ENCODE measurements around the gene CEP112.

CEP112 gene

GRCh38 chr17:65855675-65856074 is 336.3 kb downstream of the CEP112 start:
- DNase-seq (ENCODE audit: low read depth), result no peak
- TF ChIP-seq POLR2A (IDR thresholded peaks at IDR 0.05; ENCODE audit: extremely low read depth, insufficient read length) (no peak), MYC (IDR thresholded peaks at IDR 0.05; ENCODE audit: low read depth, low read length) (no peak)
- TF ChIP-seq, protein P1, sequence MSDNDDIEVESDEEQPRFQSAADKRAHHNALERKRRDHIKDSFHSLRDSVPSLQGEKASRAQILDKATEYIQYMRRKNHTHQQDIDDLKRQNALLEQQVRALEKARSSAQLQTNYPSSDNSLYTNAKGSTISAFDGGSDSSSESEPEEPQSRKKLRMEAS (IDR thresholded peaks at IDR 0.05; ENCODE audit: low read depth, low read length), result no peak
- TF ChIP-seq, protein P2, sequence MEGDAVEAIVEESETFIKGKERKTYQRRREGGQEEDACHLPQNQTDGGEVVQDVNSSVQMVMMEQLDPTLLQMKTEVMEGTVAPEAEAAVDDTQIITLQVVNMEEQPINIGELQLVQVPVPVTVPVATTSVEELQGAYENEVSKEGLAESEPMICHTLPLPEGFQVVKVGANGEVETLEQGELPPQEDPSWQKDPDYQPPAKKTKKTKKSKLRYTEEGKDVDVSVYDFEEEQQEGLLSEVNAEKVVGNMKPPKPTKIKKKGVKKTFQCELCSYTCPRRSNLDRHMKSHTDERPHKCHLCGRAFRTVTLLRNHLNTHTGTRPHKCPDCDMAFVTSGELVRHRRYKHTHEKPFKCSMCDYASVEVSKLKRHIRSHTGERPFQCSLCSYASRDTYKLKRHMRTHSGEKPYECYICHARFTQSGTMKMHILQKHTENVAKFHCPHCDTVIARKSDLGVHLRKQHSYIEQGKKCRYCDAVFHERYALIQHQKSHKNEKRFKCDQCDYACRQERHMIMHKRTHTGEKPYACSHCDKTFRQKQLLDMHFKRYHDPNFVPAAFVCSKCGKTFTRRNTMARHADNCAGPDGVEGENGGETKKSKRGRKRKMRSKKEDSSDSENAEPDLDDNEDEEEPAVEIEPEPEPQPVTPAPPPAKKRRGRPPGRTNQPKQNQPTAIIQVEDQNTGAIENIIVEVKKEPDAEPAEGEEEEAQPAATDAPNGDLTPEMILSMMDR (IDR thresholded peaks at IDR 0.05; ENCODE audit: low read depth, low read length), result no peak
- no peak overlapping the region for H3K4me3 ChIP-seq (ENCODE audit: low read depth, low read length)

- no peak for TF ChIP-seq POLR2A (IDR thresholded peaks at IDR 0.05; ENCODE audit: extremely low read depth, insufficient read length)
- TF ChIP-seq, protein P2 (IDR thresholded peaks at IDR 0.05; ENCODE audit: low read depth, low read length), result no peak
- H3K4me3 ChIP-seq (ENCODE audit: low read depth, low read length), result no peak overlapping the region
- no peak for DNase-seq (ENCODE audit: low read depth)
Observed at GRCh38 chr17:65855245-65855644, 336.7 kb downstream of the CEP112 start.

GRCh38 chr17:65853816-65854215 is 338.1 kb downstream of the CEP112 start:
- no peak overlapping the region for H3K4me3 ChIP-seq (ENCODE audit: low read depth, low read length)
- TF ChIP-seq MYC (IDR thresholded peaks at IDR 0.05; ENCODE audit: low read depth, low read length) (no peak), POLR2A (IDR thresholded peaks at IDR 0.05; ENCODE audit: extremely low read depth, insufficient read length) (no peak)
- TF ChIP-seq, protein P2 (IDR thresholded peaks at IDR 0.05; ENCODE audit: low read depth, low read length), result no peak
- TF ChIP-seq, protein P1 (IDR thresholded peaks at IDR 0.05; ENCODE audit: low read depth, low read length), result no peak
- DNase-seq (ENCODE audit: low read depth), result no peak

DNA sequence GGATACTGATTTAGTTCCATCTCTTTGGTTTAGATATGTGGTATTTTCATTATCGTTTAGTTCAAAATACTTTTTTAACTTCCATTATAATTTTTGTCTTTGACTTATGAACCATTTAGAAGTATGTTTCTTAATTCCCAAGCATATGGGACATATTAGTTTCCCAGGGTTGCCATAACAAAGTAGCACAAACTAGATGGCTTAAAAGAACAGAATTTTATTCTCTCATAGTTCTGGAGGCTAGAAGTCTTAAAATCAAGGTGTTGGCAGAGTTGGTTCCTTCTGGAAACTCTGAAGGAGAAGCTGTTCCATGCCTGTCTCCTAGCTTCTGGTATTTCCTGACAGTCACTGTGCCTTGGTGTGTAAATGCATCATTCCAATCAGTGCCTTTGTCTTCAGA is 339.0 kb downstream of the CEP112 start:
- H3K4me3 ChIP-seq (ENCODE audit: low read depth, low read length), result no peak overlapping the region
- no peak for TF ChIP-seq POLR2A (IDR thresholded peaks at IDR 0.05; ENCODE audit: extremely low read depth, insufficient read length)
- no peak for TF ChIP-seq MYC (IDR thresholded peaks at IDR 0.05; ENCODE audit: low read depth, low read length)
- TF ChIP-seq, protein P2 (IDR thresholded peaks at IDR 0.05; ENCODE audit: low read depth, low read length), result no peak
- TF ChIP-seq, protein P1 (IDR thresholded peaks at IDR 0.05; ENCODE audit: low read depth, low read length), result no peak
- no peak for DNase-seq (ENCODE audit: low read depth)

- TF ChIP-seq, protein P2 (IDR thresholded peaks at IDR 0.05; ENCODE audit: low read depth, low read length), result no peak
- no peak for TF ChIP-seq MYC (IDR thresholded peaks at IDR 0.05; ENCODE audit: low read depth, low read length)
- TF ChIP-seq POLR2A (IDR thresholded peaks at IDR 0.05; ENCODE audit: extremely low read depth, insufficient read length), result no peak
- TF ChIP-seq, protein P1 (IDR thresholded peaks at IDR 0.05; ENCODE audit: low read depth, low read length), result no peak
- no peak for DNase-seq (ENCODE audit: low read depth)
- H3K4me3 ChIP-seq (ENCODE audit: low read depth, low read length), result no peak overlapping the region
Observed at GRCh38 chr17:65851965-65852736, 339.8 kb downstream of the CEP112 start.

Measured in NB4 (cell line).